SK-N-SH (cell line): ENCODE measurements around the gene VIM. TPM values are rescaled to one million over a fixed set of nuclear protein-coding genes. Genes with fewer than 3 reads are reported as not detected.

Experiments used
- CTCF ChIA-PET: fragments of 300-600, 350-600 bp; formaldehyde crosslinking; extraction: SDS; loops from one replicate; lab custom pipeline; 2021; lab: Yijun Ruan, JAX
- POLR2A ChIA-PET: fragments of 350-600 bp; sonication (Branson Sonifier 250); formaldehyde crosslinking; extraction: SDS; loops from one replicate; lab custom pipeline; 2020; ENCODE audit warnings: antibody characterized with exemption, inconsistent platforms; lab: Yijun Ruan, JAX
- DNase-seq: peaks from one replicate; pipeline ENCODE4 v3.0.0; 2012
- H2AFZ ChIP-seq: fragments of 200-600 bp; sonication (generic); 2 replicates; pipeline ENCODE4 v1.8.1; 2016; ENCODE audit warnings: antibody characterized with exemption, mild to moderate bottlenecking, low read depth
- H3F3A ChIP-seq: fragments of 200-600 bp; sonication (generic); replicated peaks from 2 replicates; pipeline ENCODE3; 2016; ENCODE audit warnings: antibody characterized with exemption, mild to moderate bottlenecking; ENCODE audit not compliant: insufficient read depth
- H3K27ac ChIP-seq, 2 experiments: fragments of 200-500 bp in 1 of 2; fragments of 200-600 bp in 1 of 2; sonication (Bioruptor generic) in 1 of 2; sonication (generic), shearing (Covaris generic) in 1 of 2; 2 replicates each; pipeline versions ENCODE4 v1.5.1 to v1.6.1; 2014 to 2016; ENCODE audit warnings: low read depth in 2 of 2, inconsistent platforms in 1 of 2, low read length in 1 of 2, mild to moderate bottlenecking in 1 of 2, mixed read lengths in 1 of 2
- H3K27me3 ChIP-seq: fragments of 200-600 bp; sonication (generic), shearing (Covaris generic); 2 replicates; pipeline ENCODE4 v1.6.1; 2016; ENCODE audit warnings: mixed run types; ENCODE audit not compliant: insufficient read depth
- H3K36me3 ChIP-seq, 2 experiments: fragments of 200-500 bp in 1 of 2; fragments of 200-600 bp in 1 of 2; sonication (Bioruptor generic) in 1 of 2; sonication (generic) in 1 of 2; replicated peaks in 1 of 2; 2 replicates each; pipeline versions ENCODE3 to v1.5.1; 2014 to 2016; ENCODE audit warnings: low read length in 1 of 2, mild to moderate bottlenecking in 1 of 2; ENCODE audit not compliant: insufficient read depth in 2 of 2, control insufficient read depth in 1 of 2
- H3K4me1 ChIP-seq, 2 experiments: fragments of 200-500 bp in 1 of 2; fragments of 200-600 bp in 1 of 2; sonication (Bioruptor generic) in 1 of 2; sonication (generic), shearing (Covaris generic) in 1 of 2; 2 replicates each; pipeline versions ENCODE4 v1.5.1 to v1.6.1; 2014 to 2016; ENCODE audit warnings: low read depth in 1 of 2, low read length in 1 of 2, mixed run types in 1 of 2; ENCODE audit not compliant: insufficient read depth in 2 of 2, control insufficient read depth in 1 of 2
- H3K4me2 ChIP-seq: fragments of 200-600 bp; sonication (generic), shearing (Covaris generic); 2 replicates; pipeline ENCODE4 v1.6.1; 2017; ENCODE audit warnings: mixed run types
- H3K4me3 ChIP-seq, 2 experiments: fragments of 200-500 bp in 1 of 2; fragments of 200-600 bp in 1 of 2; sonication (Bioruptor generic) in 1 of 2; sonication (generic), shearing (Covaris generic) in 1 of 2; 2 replicates each; pipeline versions ENCODE4 v1.5.1 to v1.8.1; 2014 to 2016; ENCODE audit warnings: low read depth in 2 of 2, inconsistent platforms in 1 of 2, low read length in 1 of 2, mild to moderate bottlenecking in 1 of 2, mixed read lengths in 1 of 2, moderate library complexity in 1 of 2
- H3K79me2 ChIP-seq: fragments of 200-600 bp; sonication (generic); 2 replicates; pipeline ENCODE4 v1.8.1; 2017; ENCODE audit warnings: mild to moderate bottlenecking; ENCODE audit not compliant: insufficient read depth
- H3K9ac ChIP-seq: fragments of 200-600 bp; sonication (generic); 2 replicates; pipeline ENCODE4 v1.6.1; 2017; ENCODE audit warnings: mixed run types
- H3K9me2 ChIP-seq: fragments of 200-600 bp; sonication (generic); 2 replicates; pipeline ENCODE4 v1.6.1; 2017; ENCODE audit warnings: mixed run types
- H3K9me3 ChIP-seq: fragments of 200-600 bp; sonication (generic); 2 replicates; pipeline ENCODE4 v1.6.1; 2017; ENCODE audit warnings: mixed run types, mild to moderate bottlenecking, moderate library complexity
- H4K20me1 ChIP-seq: fragments of 200-600 bp; sonication (generic); 2 replicates; pipeline ENCODE4 v1.6.1; 2017; ENCODE audit warnings: mild to moderate bottlenecking, mixed run types; ENCODE audit not compliant: insufficient read depth
- ELF1 ChIP-seq: IDR thresholded peaks from 2 replicates; pipeline ENCODE4 v1.4.0; 2012
- EP300 ChIP-seq, 2 experiments: IDR thresholded peaks; 2 replicates each; pipeline versions ENCODE4 v1.4.0 to v1.6.1; 2012; ENCODE audit warnings: borderline replicate concordance in 1 of 2, low read depth in 1 of 2, low read length in 1 of 2
- FOSL2 ChIP-seq: IDR thresholded peaks from 2 replicates; pipeline ENCODE4 v1.4.0; 2012; ENCODE audit warnings: low read depth, mild to moderate bottlenecking, moderate library complexity, borderline replicate concordance
- FOXJ3 ChIP-seq: sonication (generic); formaldehyde crosslinking; IDR thresholded peaks from 2 replicates; pipeline ENCODE4 v1.5.1; 2020; ENCODE audit warnings: mild to moderate bottlenecking, missing genetic modification reagents
- GABPA ChIP-seq: IDR thresholded peaks from 2 replicates; pipeline ENCODE4 v1.4.0; 2012; ENCODE audit warnings: low read depth, mild to moderate bottlenecking
- GATA2 ChIP-seq: sonication (generic); formaldehyde crosslinking; IDR thresholded peaks from 2 replicates; pipeline ENCODE4 v1.5.0; 2020; ENCODE audit warnings: mild to moderate bottlenecking, missing genetic modification reagents
- JUND ChIP-seq: IDR thresholded peaks from 2 replicates; pipeline ENCODE4 v1.4.0; 2012
- MEF2A ChIP-seq: IDR thresholded peaks from 2 replicates; pipeline ENCODE4 v1.4.0; 2012; ENCODE audit warnings: low read depth, borderline replicate concordance
- NFIC ChIP-seq: IDR thresholded peaks from 2 replicates; pipeline ENCODE4 v1.4.0; 2012; ENCODE audit warnings: borderline replicate concordance
- NRF1 ChIP-seq: IDR thresholded peaks from 2 replicates; pipeline ENCODE4 v1.6.1; 2012; ENCODE audit warnings: low read depth, mild to moderate bottlenecking, low read length
- RAD21 ChIP-seq: IDR thresholded peaks from 2 replicates; pipeline ENCODE4 v1.6.1; 2012; ENCODE audit warnings: mild to moderate bottlenecking, low read length
- RCOR1 ChIP-seq: fragments of 150-350 bp; IDR thresholded peaks from 2 replicates; pipeline ENCODE4 v1.6.1; 2017; ENCODE audit warnings: antibody characterized with exemption, low read length
- RXRA ChIP-seq: IDR thresholded peaks from 2 replicates; pipeline ENCODE4 v1.4.0; 2012; ENCODE audit warnings: low read depth, mild to moderate bottlenecking, borderline replicate concordance
- SIN3A ChIP-seq: IDR thresholded peaks from 2 replicates; pipeline ENCODE4 v1.6.1; 2012; ENCODE audit warnings: low read depth, mild to moderate bottlenecking, low read length, moderate library complexity, borderline replicate concordance
- SMC3 ChIP-seq: IDR thresholded peaks from 2 replicates; pipeline ENCODE4 v1.6.1; 2012; ENCODE audit warnings: low read depth, low read length, improper control_type of control experiment
- TAF1 ChIP-seq: IDR thresholded peaks from 2 replicates; pipeline ENCODE4 v1.6.1; 2012; ENCODE audit warnings: low read depth, mild to moderate bottlenecking, low read length, moderate library complexity, borderline replicate concordance
- TCF12 ChIP-seq: IDR thresholded peaks from 2 replicates; pipeline ENCODE4 v1.4.0; 2012
- TEAD4 ChIP-seq: IDR thresholded peaks from 2 replicates; pipeline ENCODE4 v1.4.0; 2012; ENCODE audit warnings: mild to moderate bottlenecking, borderline replicate concordance; ENCODE audit not compliant: insufficient read depth
- WGBS: methylation state at CpG from one replicate; pipeline ENCODE4 v1.1.6; 2017; ENCODE audit warnings: low lambda C conversion rate; 5-methylcytosine and 5-hydroxymethylcytosine counted together
- polyA plus RNA-seq, 3 experiments: library from polyadenylated mRNA; depleted of rRNA; stranded (reverse); fragments of >200 nt; gene quantifications; 2 replicates each; pipeline ENCODE4 v1.2.3, GENCODE V29; 2012
- TF ChIP-seq, protein P1 (sequence below): IDR thresholded peaks from 2 replicates; pipeline ENCODE4 v1.4.0; 2012; ENCODE audit warnings: low read depth, borderline replicate concordance
- TF ChIP-seq, protein P2 (sequence below): IDR thresholded peaks from 2 replicates; pipeline ENCODE4 v1.6.1; 2012; ENCODE audit warnings: mild to moderate bottlenecking, low read depth, low read length, moderate library complexity
- TF ChIP-seq, protein P3 (sequence below): fragments of 200-600 bp; sonication (generic); IDR thresholded peaks from 2 replicates; pipeline ENCODE4 v1.6.1; 2017; ENCODE audit warnings: antibody characterized with exemption, mild to moderate bottlenecking, moderate library complexity
- TF ChIP-seq, protein P4 (sequence below): fragments of 150-350 bp; IDR thresholded peaks from 2 replicates; pipeline ENCODE4 v1.6.1; 2016; ENCODE audit warnings: mild to moderate bottlenecking, low read depth, low read length
- TF ChIP-seq, protein P5 (sequence below): IDR thresholded peaks from 2 replicates; pipeline ENCODE4 v1.4.0; 2012; ENCODE audit warnings: low read depth
- TF ChIP-seq, protein P6 (sequence below): IDR thresholded peaks from 2 replicates; pipeline ENCODE4; 2012

Gene VIM
- polyA plus RNA-seq, 1 of the 3 experiments (the other 2 are of a cell fraction): 5,016 TPM

DNA sequence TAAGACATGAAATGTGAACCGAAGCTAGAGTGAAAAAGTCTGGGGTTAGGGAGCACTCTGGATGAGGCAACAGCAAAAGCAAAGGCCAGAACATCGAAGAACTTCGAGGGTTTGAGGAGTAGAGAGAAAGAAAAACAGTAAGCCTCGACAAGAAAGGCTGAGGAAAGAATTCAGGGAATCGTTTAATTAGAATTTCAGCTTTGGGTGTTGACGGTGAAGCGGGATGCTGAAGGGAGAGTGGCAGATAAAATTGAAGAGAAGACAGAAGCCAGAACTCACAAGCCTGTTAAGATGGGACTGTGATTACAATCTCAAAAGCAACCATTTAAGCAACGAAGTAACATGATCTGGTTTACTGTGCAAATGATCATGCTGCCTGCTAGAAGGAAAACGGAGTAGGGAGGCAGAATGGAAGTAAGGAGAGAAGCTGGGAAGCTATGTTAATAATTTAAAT, 28.7 kb upstream of the VIM start:
- H4K20me1 ChIP-seq: no peaks in the 10 kb centered on the region
- no peaks in the 10 kb centered on the region for H3K36me3 ChIP-seq
- ChIA-PET POLR2A (interaction anchor here (0.6 kb wide), 1 partner anchor 1460 kb away, joined by 3 read pairs; no protein-coding TSS in a partner anchor), CTCF (interaction anchor here (0.9 to 2.1 kb wide), 4 partner anchors 27 to 343 kb away, joined by 3 to 9 read pairs (median 6); no protein-coding TSS in a partner anchor)
- peak overlapping the region; percentile 98 to 99 for H3K27ac ChIP-seq
- peaks cover 44% of the 10 kb centered on the region for H3K79me2 ChIP-seq
- H3F3A ChIP-seq: peaks cover 25% of the 10 kb centered on the region
- peak overlapping the region; percentile 75 for H2AFZ ChIP-seq
- DNase-seq: peak; percentile 39
- no peaks in the 10 kb centered on the region for H3K27me3 ChIP-seq
- H3K4me2 ChIP-seq: peak overlapping the region; percentile 87
- 6% methylated on average over 9 of the region's 9 CpGs for WGBS
- H3K9me3 ChIP-seq: no peaks in the 10 kb centered on the region
- peak overlapping the region; percentile 97 for H3K9ac ChIP-seq
- H3K4me3 ChIP-seq: peak overlapping the region; percentile 64 to 76
- peaks cover 9 to 16% of the 10 kb centered on the region in 2 experiments; a peak in 3 of 4 replicates for H3K4me1 ChIP-seq
- no peaks in the 10 kb centered on the region for H3K9me2 ChIP-seq
- TF ChIP-seq TEAD4 (peak; percentile 38; the same call in 1 of the 2 replicates), TCF12 (peak; percentile 90), NRF1 (no peak), NFIC (no peak; the same call in 1 of the 2 replicates), GATA2 (peak; percentile 89), RCOR1 (peak; percentile 66; the same call in 1 of the 2 replicates), SIN3A (peak; percentile 55; the same call in 1 of the 2 replicates), JUND (peak; percentile 45), RAD21 (no peak; the same call in 1 of the 2 replicates), TAF1 (peak; percentile 68; the same call in 1 of the 2 replicates), MEF2A (no peak), FOSL2 (no peak), RXRA (no peak), ELF1 (no peak), EP300 (IDR thresholded peaks at IDR 0.05; ENCODE audit: borderline replicate concordance in 1 of 2, low read depth in 1 of 2, low read length in 1 of 2) (peak; percentile 63 to 74; a peak in 2 of 4 replicates), SMC3 (peak; percentile 16; the same call in 1 of the 2 replicates), FOXJ3 (no peak), GABPA (no peak)
- TF ChIP-seq, protein P1, sequence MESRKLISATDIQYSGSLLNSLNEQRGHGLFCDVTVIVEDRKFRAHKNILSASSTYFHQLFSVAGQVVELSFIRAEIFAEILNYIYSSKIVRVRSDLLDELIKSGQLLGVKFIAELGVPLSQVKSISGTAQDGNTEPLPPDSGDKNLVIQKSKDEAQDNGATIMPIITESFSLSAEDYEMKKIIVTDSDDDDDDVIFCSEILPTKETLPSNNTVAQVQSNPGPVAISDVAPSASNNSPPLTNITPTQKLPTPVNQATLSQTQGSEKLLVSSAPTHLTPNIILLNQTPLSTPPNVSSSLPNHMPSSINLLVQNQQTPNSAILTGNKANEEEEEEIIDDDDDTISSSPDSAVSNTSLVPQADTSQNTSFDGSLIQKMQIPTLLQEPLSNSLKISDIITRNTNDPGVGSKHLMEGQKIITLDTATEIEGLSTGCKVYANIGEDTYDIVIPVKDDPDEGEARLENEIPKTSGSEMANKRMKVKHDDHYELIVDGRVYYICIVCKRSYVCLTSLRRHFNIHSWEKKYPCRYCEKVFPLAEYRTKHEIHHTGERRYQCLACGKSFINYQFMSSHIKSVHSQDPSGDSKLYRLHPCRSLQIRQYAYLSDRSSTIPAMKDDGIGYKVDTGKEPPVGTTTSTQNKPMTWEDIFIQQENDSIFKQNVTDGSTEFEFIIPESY: no peak
- TF ChIP-seq, protein P2, sequence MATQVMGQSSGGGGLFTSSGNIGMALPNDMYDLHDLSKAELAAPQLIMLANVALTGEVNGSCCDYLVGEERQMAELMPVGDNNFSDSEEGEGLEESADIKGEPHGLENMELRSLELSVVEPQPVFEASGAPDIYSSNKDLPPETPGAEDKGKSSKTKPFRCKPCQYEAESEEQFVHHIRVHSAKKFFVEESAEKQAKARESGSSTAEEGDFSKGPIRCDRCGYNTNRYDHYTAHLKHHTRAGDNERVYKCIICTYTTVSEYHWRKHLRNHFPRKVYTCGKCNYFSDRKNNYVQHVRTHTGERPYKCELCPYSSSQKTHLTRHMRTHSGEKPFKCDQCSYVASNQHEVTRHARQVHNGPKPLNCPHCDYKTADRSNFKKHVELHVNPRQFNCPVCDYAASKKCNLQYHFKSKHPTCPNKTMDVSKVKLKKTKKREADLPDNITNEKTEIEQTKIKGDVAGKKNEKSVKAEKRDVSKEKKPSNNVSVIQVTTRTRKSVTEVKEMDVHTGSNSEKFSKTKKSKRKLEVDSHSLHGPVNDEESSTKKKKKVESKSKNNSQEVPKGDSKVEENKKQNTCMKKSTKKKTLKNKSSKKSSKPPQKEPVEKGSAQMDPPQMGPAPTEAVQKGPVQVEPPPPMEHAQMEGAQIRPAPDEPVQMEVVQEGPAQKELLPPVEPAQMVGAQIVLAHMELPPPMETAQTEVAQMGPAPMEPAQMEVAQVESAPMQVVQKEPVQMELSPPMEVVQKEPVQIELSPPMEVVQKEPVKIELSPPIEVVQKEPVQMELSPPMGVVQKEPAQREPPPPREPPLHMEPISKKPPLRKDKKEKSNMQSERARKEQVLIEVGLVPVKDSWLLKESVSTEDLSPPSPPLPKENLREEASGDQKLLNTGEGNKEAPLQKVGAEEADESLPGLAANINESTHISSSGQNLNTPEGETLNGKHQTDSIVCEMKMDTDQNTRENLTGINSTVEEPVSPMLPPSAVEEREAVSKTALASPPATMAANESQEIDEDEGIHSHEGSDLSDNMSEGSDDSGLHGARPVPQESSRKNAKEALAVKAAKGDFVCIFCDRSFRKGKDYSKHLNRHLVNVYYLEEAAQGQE: 0 out of 2 replicates have a peak, but pooled peaks have one; percentile 9
- TF ChIP-seq, protein P3, sequence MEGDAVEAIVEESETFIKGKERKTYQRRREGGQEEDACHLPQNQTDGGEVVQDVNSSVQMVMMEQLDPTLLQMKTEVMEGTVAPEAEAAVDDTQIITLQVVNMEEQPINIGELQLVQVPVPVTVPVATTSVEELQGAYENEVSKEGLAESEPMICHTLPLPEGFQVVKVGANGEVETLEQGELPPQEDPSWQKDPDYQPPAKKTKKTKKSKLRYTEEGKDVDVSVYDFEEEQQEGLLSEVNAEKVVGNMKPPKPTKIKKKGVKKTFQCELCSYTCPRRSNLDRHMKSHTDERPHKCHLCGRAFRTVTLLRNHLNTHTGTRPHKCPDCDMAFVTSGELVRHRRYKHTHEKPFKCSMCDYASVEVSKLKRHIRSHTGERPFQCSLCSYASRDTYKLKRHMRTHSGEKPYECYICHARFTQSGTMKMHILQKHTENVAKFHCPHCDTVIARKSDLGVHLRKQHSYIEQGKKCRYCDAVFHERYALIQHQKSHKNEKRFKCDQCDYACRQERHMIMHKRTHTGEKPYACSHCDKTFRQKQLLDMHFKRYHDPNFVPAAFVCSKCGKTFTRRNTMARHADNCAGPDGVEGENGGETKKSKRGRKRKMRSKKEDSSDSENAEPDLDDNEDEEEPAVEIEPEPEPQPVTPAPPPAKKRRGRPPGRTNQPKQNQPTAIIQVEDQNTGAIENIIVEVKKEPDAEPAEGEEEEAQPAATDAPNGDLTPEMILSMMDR: no peak
- TF ChIP-seq, protein P4, sequence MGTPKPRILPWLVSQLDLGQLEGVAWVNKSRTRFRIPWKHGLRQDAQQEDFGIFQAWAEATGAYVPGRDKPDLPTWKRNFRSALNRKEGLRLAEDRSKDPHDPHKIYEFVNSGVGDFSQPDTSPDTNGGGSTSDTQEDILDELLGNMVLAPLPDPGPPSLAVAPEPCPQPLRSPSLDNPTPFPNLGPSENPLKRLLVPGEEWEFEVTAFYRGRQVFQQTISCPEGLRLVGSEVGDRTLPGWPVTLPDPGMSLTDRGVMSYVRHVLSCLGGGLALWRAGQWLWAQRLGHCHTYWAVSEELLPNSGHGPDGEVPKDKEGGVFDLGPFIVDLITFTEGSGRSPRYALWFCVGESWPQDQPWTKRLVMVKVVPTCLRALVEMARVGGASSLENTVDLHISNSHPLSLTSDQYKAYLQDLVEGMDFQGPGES: no peak
- TF ChIP-seq, protein P5, sequence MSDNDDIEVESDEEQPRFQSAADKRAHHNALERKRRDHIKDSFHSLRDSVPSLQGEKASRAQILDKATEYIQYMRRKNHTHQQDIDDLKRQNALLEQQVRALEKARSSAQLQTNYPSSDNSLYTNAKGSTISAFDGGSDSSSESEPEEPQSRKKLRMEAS: peak; percentile 71
- TF ChIP-seq, protein P6, sequence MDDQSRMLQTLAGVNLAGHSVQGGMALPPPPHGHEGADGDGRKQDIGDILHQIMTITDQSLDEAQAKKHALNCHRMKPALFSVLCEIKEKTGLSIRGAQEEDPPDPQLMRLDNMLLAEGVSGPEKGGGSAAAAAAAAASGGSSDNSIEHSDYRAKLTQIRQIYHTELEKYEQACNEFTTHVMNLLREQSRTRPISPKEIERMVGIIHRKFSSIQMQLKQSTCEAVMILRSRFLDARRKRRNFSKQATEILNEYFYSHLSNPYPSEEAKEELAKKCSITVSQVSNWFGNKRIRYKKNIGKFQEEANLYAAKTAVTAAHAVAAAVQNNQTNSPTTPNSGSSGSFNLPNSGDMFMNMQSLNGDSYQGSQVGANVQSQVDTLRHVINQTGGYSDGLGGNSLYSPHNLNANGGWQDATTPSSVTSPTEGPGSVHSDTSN: peak; percentile 86
